ENCODE data around the gene EYS. TPM values are rescaled to one million over a fixed set of nuclear protein-coding genes. Genes with fewer than 3 reads are reported as not detected.
"Not testable (repeated sequence)": the region's sequence is repeated elsewhere in the genome, so short reads cannot be mapped to it uniquely, and the experiment has no call there.

EYS gene
- total RNA-seq, 2 experiments from 2014 or later: not detected

GRCh38 chr6:64477391-64477790 is 1229.6 kb downstream of the EYS start:
- Mint-ChIP-seq H3K4me1 (ENCODE audit: low read depth) (no peaks in the 10 kb centered on the region), H3K27ac (no peak overlapping the region), H3K9me3 (peaks cover 8% of the 10 kb centered on the region), H3K4me3 (no peak overlapping the region), H3K27me3 (no peaks in the 10 kb centered on the region), H3K36me3 (ENCODE audit: low read depth) (no peaks in the 10 kb centered on the region)
- intact Hi-C loops (cut with DNase I, micrococcal nuclease): no loop called here
- DNase-seq (no peak), ATAC-seq (ENCODE audit: poor library complexity) (no peak)
- Histone ChIP-seq H3K36me3 (ENCODE audit: insufficient read depth, low read length) (no peaks in the 10 kb centered on the region), H3K4me1 (ENCODE audit: insufficient read depth, low read length) (no peaks in the 10 kb centered on the region), H3K4me3 (ENCODE audit: low read length) (no peak overlapping the region), H3K9me3 (ENCODE audit: control insufficient read depth in 1 of 2, insufficient read depth in 1 of 2, low read length in 2 of 2) (peaks cover 0 to 4% of the 10 kb centered on the region in 2 experiments), H3K27ac (ENCODE audit: low read depth in 1 of 2, low read length in 2 of 2) (no peak overlapping the region), H3K27me3 (ENCODE audit: control insufficient read depth in 1 of 2, insufficient read depth in 2 of 2, low read length in 2 of 2) (no peaks in the 10 kb centered on the region)
- CTCF ChIA-PET: no interaction called here
- POLR2A ChIA-PET: no interaction called here
- TF ChIP-seq CTCF (IDR thresholded peaks at IDR 0.05): no peak

GRCh38 chr6:64476935-64477334 is 1230.1 kb downstream of the EYS start:
- intact Hi-C loops (cut with DNase I, micrococcal nuclease): no loop called here

GRCh38 chr6:64469405-64469804 is 1237.6 kb downstream of the EYS start:
- not testable (repeated sequence) for H3K4me1 Mint-ChIP-seq (ENCODE audit: low read depth); H3K4me3 Mint-ChIP-seq
- peaks cover 18% of the 10 kb centered on the region for H3K9me3 Mint-ChIP-seq

More at GRCh38 chr6:64476935-64477334, 1230.1 kb downstream of the EYS start:
- H3K4me1 ChIP-seq (ENCODE audit: insufficient read depth, low read length): no peaks in the 10 kb centered on the region
- ChIA-PET CTCF (no interaction called here), POLR2A (no interaction called here)
- Mint-ChIP-seq H3K27ac (no peak overlapping the region), H3K4me3 (no peak overlapping the region), H3K9me3 (peaks cover 8% of the 10 kb centered on the region), H3K4me1 (ENCODE audit: low read depth) (no peaks in the 10 kb centered on the region), H3K27me3 (no peaks in the 10 kb centered on the region), H3K36me3 (ENCODE audit: low read depth) (no peaks in the 10 kb centered on the region)
- no peak overlapping the region for H3K27ac ChIP-seq (ENCODE audit: low read depth in 1 of 2, low read length in 2 of 2)
- ATAC-seq (ENCODE audit: poor library complexity) (no peak), DNase-seq (no peak)
- no peak overlapping the region for H3K4me3 ChIP-seq (ENCODE audit: low read length)
- peaks cover 0 to 4% of the 10 kb centered on the region in 2 experiments for H3K9me3 ChIP-seq (ENCODE audit: control insufficient read depth in 1 of 2, insufficient read depth in 1 of 2, low read length in 2 of 2)
- H3K27me3 ChIP-seq (ENCODE audit: control insufficient read depth in 1 of 2, insufficient read depth in 2 of 2, low read length in 2 of 2): no peaks in the 10 kb centered on the region
- no peak for TF ChIP-seq CTCF (IDR thresholded peaks at IDR 0.05)
- H3K36me3 ChIP-seq (ENCODE audit: insufficient read depth, low read length): no peaks in the 10 kb centered on the region

GRCh38 chr6:64467656-64468055 is 1239.4 kb downstream of the EYS start:
- no peaks in the 10 kb centered on the region for H3K27me3 ChIP-seq (ENCODE audit: control insufficient read depth in 1 of 2, insufficient read depth in 2 of 2, low read length in 2 of 2)
- no peak for TF ChIP-seq CTCF (IDR thresholded peaks at IDR 0.05)
- peaks cover 4 to 23% of the 10 kb centered on the region in 2 experiments for H3K9me3 ChIP-seq (ENCODE audit: control insufficient read depth in 1 of 2, insufficient read depth in 1 of 2, low read length in 2 of 2)
- no peaks in the 10 kb centered on the region for H3K4me1 Mint-ChIP-seq (ENCODE audit: low read depth)
- ChIA-PET CTCF (no interaction called here), POLR2A (no interaction called here)
- no peaks in the 10 kb centered on the region for H3K27me3 Mint-ChIP-seq
- no peak overlapping the region for H3K4me3 Mint-ChIP-seq
- DNase-seq: no peak
- no peaks in the 10 kb centered on the region for H3K36me3 Mint-ChIP-seq (ENCODE audit: low read depth)
- H3K4me1 ChIP-seq (ENCODE audit: insufficient read depth, low read length): no peaks in the 10 kb centered on the region
- no peak overlapping the region for H3K27ac ChIP-seq (ENCODE audit: low read depth in 1 of 2, low read length in 2 of 2)
- H3K36me3 ChIP-seq (ENCODE audit: insufficient read depth, low read length): no peaks in the 10 kb centered on the region
- H3K9me3 Mint-ChIP-seq: peaks cover 21% of the 10 kb centered on the region
- intact Hi-C loops (cut with DNase I, micrococcal nuclease): no loop called here
- H3K4me3 ChIP-seq (ENCODE audit: low read length): no peak overlapping the region
- no peak overlapping the region for H3K27ac Mint-ChIP-seq
- ATAC-seq (ENCODE audit: poor library complexity): no peak

More at GRCh38 chr6:64469405-64469804, 1237.6 kb downstream of the EYS start:
- H3K27ac ChIP-seq (ENCODE audit: low read depth in 1 of 2, low read length in 2 of 2); POLR2A ChIA-PET; H3K4me1 ChIP-seq (ENCODE audit: insufficient read depth, low read length); H3K27me3 ChIP-seq (ENCODE audit: control insufficient read depth in 1 of 2, insufficient read depth in 2 of 2, low read length in 2 of 2); H3K4me3 ChIP-seq (ENCODE audit: low read length); DNase-seq; intact Hi-C loops (cut with DNase I, micrococcal nuclease); H3K27ac Mint-ChIP-seq; CTCF ChIA-PET; H3K36me3 ChIP-seq (ENCODE audit: insufficient read depth, low read length); ATAC-seq (ENCODE audit: poor library complexity); H3K36me3 Mint-ChIP-seq (ENCODE audit: low read depth); H3K27me3 Mint-ChIP-seq: not testable (repeated sequence)
- peaks cover 4 to 17% of the 10 kb centered on the region in 2 experiments for H3K9me3 ChIP-seq (ENCODE audit: control insufficient read depth in 1 of 2, insufficient read depth in 1 of 2, low read length in 2 of 2)
